Sigmoid colon (tissue), 7 donors: ENCODE measurements around the gene YEATS2. TPM values are rescaled to one million over a fixed set of nuclear protein-coding genes. Genes with fewer than 3 reads are reported as not detected.

Experiments used
- DNase-seq: peaks from one replicate; pipeline ENCODE4 v3.0.0-alpha.2; 2019
- H3K27ac ChIP-seq, 4 donors: fragments of 200-600 bp; sonication (generic); one replicate each; pipeline ENCODE4 v1.5.1; 2016 to 2019; ENCODE audit warnings: mild to moderate bottlenecking in 1 of 4
- H3K27me3 ChIP-seq, 3 donors: fragments of 200-600 bp; sonication (generic); one replicate each; pipeline ENCODE4 v1.5.1; 2019; ENCODE audit warnings: mild to moderate bottlenecking in 1 of 3
- H3K36me3 ChIP-seq, 4 donors: fragments of 200-600 bp; sonication (generic); one replicate each; pipeline ENCODE4 v1.5.1; 2016 to 2019
- H3K4me1 ChIP-seq, 4 donors: fragments of 200-600 bp; sonication (generic); one replicate each; pipeline ENCODE4 v1.5.1; 2017 to 2019
- H3K4me3 ChIP-seq, 4 donors: fragments of 200-600 bp; sonication (generic); one replicate each; pipeline ENCODE4 v1.5.1; 2017 to 2019; ENCODE audit warnings: mild to moderate bottlenecking in 2 of 4, moderate library complexity in 1 of 4
- H3K9me3 ChIP-seq, 4 donors: fragments of 200-600 bp in 3 of 4; sonication (generic) in 3 of 4; one replicate each; pipeline versions ENCODE4 v1.5.1 to v1.6.1; 2013 to 2019
- EP300 ChIP-seq, 4 donors: sonication (generic); formaldehyde crosslinking; IDR thresholded peaks; one replicate each; pipeline ENCODE4 v1.6.1; 2017; ENCODE audit warnings: antibody characterized with exemption in 4 of 4
- POLR2A ChIP-seq, 2 donors: fragments of 450-650 bp; IDR thresholded peaks; one replicate each; pipeline ENCODE4 v1.6.1; 2016; ENCODE audit warnings: antibody characterized with exemption in 2 of 2, mild to moderate bottlenecking in 2 of 2, moderate library complexity in 2 of 2
- POLR2AphosphoS5 ChIP-seq, 4 donors: sonication (generic); formaldehyde crosslinking; IDR thresholded peaks; one replicate each; pipeline ENCODE4 v1.6.1; 2017; ENCODE audit warnings: antibody characterized with exemption in 4 of 4
- WGBS, 2 donors: extraction: QIAGEN DNeasy Blood & Tissue Kit; methylation state at CpG; one replicate each; pipeline ENCODE4 v1.1.7; 2013; 5-methylcytosine and 5-hydroxymethylcytosine counted together
- intact Hi-C: fragments of 100-400 bp; cut with DNase I; formaldehyde crosslinking; loops from one replicate; pipeline ENCODE4 v1.15.1; 2023
- polyA plus RNA-seq, 3 donors: library from polyadenylated mRNA; stranded (reverse); fragments of 200-250 nt; gene quantifications; one replicate each; pipeline ENCODE4 v1.2.3, GENCODE V29; 2013
- total RNA-seq, 4 donors: library from RNA; depleted of rRNA; stranded (reverse); fragments of >200 nt; gene quantifications; one replicate each; pipeline ENCODE4 v1.1.0, GENCODE V29; 2016
- TF ChIP-seq, protein P1 (sequence below), 4 experiments: fragments of 450-650 bp in 3 of 4; fragments of 200-600 bp in 1 of 4; IDR thresholded peaks; one replicate each; pipeline ENCODE4 v1.5.1; 2016 to 2019; ENCODE audit warnings: antibody characterized with exemption in 4 of 4, mild to moderate bottlenecking in 3 of 4, moderate library complexity in 2 of 4
- donor health status: healthy with polysubstance abuse.
- donor health status: Bipolar disorder and iron deficiency.
- donor health status: healthy.

The YEATS2 gene
- total and polyA plus RNA-seq, 7 donors = 3.0 to 20.3 (median 13.2) TPM

DNA sequence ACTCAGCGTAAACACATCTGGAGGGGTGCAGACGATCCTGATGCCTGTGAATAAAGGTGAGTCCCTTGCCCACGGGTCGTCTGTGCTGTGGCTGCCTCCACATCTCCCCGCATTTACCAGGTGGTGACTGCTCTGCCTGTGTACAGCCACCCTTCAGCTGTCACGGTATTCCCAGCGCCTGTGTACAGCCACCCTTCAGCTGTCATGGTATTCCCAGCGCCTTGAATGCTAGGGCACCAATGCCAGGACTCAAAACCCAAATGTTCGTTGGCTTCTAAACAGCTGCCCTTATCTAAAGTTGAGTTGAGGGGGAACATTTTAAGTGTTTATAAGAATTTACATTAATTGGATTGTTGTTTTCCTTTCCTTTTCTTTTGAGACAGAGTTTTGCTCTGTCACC, 100.4 kb downstream of the YEATS2 start:
- no peaks in the 10 kb centered on the region for H3K27me3 ChIP-seq
- TF ChIP-seq POLR2AphosphoS5 (IDR thresholded peaks at IDR 0.05) (no peak), EP300 (IDR thresholded peaks at IDR 0.05) (no peak), POLR2A (IDR thresholded peaks at IDR 0.05) (no peak)
- TF ChIP-seq, protein P1, sequence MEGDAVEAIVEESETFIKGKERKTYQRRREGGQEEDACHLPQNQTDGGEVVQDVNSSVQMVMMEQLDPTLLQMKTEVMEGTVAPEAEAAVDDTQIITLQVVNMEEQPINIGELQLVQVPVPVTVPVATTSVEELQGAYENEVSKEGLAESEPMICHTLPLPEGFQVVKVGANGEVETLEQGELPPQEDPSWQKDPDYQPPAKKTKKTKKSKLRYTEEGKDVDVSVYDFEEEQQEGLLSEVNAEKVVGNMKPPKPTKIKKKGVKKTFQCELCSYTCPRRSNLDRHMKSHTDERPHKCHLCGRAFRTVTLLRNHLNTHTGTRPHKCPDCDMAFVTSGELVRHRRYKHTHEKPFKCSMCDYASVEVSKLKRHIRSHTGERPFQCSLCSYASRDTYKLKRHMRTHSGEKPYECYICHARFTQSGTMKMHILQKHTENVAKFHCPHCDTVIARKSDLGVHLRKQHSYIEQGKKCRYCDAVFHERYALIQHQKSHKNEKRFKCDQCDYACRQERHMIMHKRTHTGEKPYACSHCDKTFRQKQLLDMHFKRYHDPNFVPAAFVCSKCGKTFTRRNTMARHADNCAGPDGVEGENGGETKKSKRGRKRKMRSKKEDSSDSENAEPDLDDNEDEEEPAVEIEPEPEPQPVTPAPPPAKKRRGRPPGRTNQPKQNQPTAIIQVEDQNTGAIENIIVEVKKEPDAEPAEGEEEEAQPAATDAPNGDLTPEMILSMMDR (IDR thresholded peaks at IDR 0.05) = no peak
- no peak overlapping the region for H3K27ac ChIP-seq
- DNase-seq = no peak
- intact Hi-C loops = no loop called here
- no peak overlapping the region for H3K4me3 ChIP-seq
- H3K36me3 ChIP-seq = peaks cover 4 to 67% (median 34%) of the 10 kb centered on the region in 4 donors
- 93 to 94% methylated on average over 9 of the region's 9 CpGs for WGBS, 2 donors
- no peaks in the 10 kb centered on the region for H3K9me3 ChIP-seq
- no peaks in the 10 kb centered on the region for H3K4me1 ChIP-seq

DNA sequence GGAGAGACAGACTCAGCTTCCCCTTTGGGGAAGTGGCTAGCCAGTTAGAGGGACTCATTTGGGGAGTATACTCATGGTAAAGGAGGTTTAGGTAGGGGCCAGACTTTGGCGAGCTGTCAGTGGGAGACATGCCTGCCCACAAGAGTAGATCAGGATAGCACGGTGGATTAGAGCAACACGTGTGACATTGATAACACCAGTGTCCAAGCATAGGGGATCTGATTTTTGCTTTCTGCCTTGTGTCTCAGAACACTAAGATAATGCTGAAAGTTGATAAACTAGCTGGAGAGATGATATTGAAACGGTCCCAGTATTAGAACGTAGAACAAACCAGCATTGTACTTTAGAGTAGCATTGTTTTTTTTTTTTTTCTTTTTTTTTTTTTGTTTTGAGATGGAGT, 101.9 kb downstream of the YEATS2 start:
- WGBS, 2 donors = 94 to 96% methylated on average over 5 of the region's 5 CpGs
- Histone ChIP-seq H3K27me3 (no peaks in the 10 kb centered on the region), H3K9me3 (no peaks in the 10 kb centered on the region), H3K27ac (no peak overlapping the region), H3K36me3 (peaks cover 4 to 70% (median 42%) of the 10 kb centered on the region in 4 donors), H3K4me3 (no peak overlapping the region), H3K4me1 (no peaks in the 10 kb centered on the region)
- intact Hi-C loops = no loop called here
- TF ChIP-seq POLR2AphosphoS5 (IDR thresholded peaks at IDR 0.05) (no peak), EP300 (IDR thresholded peaks at IDR 0.05) (no peak), POLR2A (IDR thresholded peaks at IDR 0.05) (no peak)
- TF ChIP-seq, protein P1 (IDR thresholded peaks at IDR 0.05) = no peak
- DNase-seq = no peak

DNA sequence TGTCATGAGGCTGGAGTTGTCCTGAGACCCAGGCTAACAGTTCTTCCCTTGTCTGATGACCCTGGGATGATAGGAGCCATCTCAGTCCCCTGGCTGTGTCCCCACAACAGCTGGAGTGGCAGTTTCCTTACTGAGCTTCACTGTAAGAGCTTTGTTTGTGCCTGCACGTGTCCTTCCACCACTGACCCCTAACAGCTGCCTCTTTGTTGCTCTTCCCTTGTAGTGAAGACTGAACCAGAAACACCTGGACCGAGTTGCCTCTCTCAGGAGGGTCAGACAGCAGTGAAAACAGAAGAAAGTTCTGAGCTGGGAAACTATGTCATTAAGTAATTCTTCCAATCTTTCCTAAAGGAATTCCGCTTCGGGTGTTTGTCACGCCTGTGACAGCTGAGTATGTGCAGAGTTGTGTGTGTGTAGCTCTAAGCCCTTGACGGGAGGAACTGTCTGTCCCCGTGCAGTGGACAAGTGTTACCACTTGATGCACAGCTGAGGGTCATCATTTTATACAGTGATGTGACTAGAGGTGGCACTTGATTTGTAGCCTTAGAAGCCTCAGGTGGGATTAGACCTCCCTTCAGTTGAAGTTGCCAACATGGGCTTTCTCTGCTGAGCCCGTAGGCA, 102.8 kb downstream of the YEATS2 start:
- Histone ChIP-seq H3K4me1 (no peaks in the 10 kb centered on the region), H3K4me3 (no peak overlapping the region), H3K36me3 (peaks cover 4 to 77% (median 47%) of the 10 kb centered on the region in 4 donors), H3K27ac (no peak overlapping the region), H3K9me3 (no peaks in the 10 kb centered on the region), H3K27me3 (no peaks in the 10 kb centered on the region)
- WGBS, 2 donors = 89 to 92% methylated on average over 8 of the region's 8 CpGs
- intact Hi-C loops = no loop called here
- TF ChIP-seq EP300 (IDR thresholded peaks at IDR 0.05) (no peak), POLR2A (IDR thresholded peaks at IDR 0.05) (no peak), POLR2AphosphoS5 (IDR thresholded peaks at IDR 0.05) (no peak)
- TF ChIP-seq, protein P1 (IDR thresholded peaks at IDR 0.05) = no peak
- DNase-seq = no peak

DNA sequence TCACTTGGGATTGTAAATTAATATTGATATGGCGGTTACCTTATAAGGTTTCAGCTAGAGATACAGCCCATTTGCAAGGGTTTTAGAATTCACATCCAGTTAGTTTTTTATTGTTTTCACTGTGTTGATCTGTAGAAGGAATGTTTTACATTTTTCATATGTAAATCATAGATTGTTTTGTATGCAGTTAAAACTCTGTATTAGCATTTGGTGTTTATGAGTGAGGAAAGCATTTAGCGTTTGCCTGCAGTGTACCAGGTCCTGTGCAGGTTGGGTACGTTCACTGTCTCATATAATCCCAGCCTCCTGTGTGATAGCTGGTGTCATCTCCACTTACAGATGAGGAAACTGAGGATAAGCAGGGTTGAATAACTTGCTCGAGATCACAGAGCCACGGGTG, 104.0 kb downstream of the YEATS2 start:
- intact Hi-C loops = no loop called here
- no peak for DNase-seq
- H3K4me3 ChIP-seq = no peak overlapping the region

More for the DNA sequence above, 104.0 kb downstream of the YEATS2 start:
- 87 to 94% methylated on average over 5 of the region's 5 CpGs for WGBS, 2 donors
- Histone ChIP-seq H3K9me3 (no peaks in the 10 kb centered on the region), H3K27ac (no peak overlapping the region), H3K27me3 (no peaks in the 10 kb centered on the region), H3K4me1 (no peaks in the 10 kb centered on the region), H3K36me3 (peaks cover 7 to 90% (median 51%) of the 10 kb centered on the region in 4 donors)
- no peak for TF ChIP-seq POLR2AphosphoS5 (IDR thresholded peaks at IDR 0.05)
- TF ChIP-seq POLR2A (IDR thresholded peaks at IDR 0.05) = no peak
- TF ChIP-seq EP300 (IDR thresholded peaks at IDR 0.05) = no peak
- TF ChIP-seq, protein P1 (IDR thresholded peaks at IDR 0.05) = no peak
